ENCODE measurements around the gene SHROOM3. TPM values are rescaled to one million over a fixed set of nuclear protein-coding genes. Genes with fewer than 3 reads are reported as not detected.

The SHROOM3 gene
- total and polyA plus RNA-seq, 2 donors from 2014 or later: 5.5 to 67.3 TPM

- Histone ChIP-seq H3K27ac (ENCODE audit: low read depth in 2 of 2, low read length in 2 of 2) (no peak overlapping the region), H3K9me3 (ENCODE audit: control insufficient read depth in 2 of 3, insufficient read depth in 1 of 3, low read length in 3 of 3) (no peaks in the 10 kb centered on the region), H3K9ac (ENCODE audit: low read length in 3 of 3) (no peak overlapping the region), H3K4me1 (ENCODE audit: control insufficient read depth in 2 of 3, insufficient read depth in 2 of 3, low read depth in 1 of 3, low read length in 3 of 3) (peaks cover 0 to 12% (median 0%) of the 10 kb centered on the region in 3 donors), H3K36me3 (ENCODE audit: control insufficient read depth in 2 of 3, insufficient read depth in 3 of 3, low read length in 3 of 3) (no peaks in the 10 kb centered on the region), H3K4me3 (ENCODE audit: low read length in 3 of 3) (no peak overlapping the region), H3K27me3 (ENCODE audit: control insufficient read depth, insufficient read depth, low read length) (no peaks in the 10 kb centered on the region)
- FAIRE-seq: no peak
- DNase-seq: no peak
- intact Hi-C loops (cut with DNase I): no loop called here
- no peak for TF ChIP-seq CTCF (IDR thresholded peaks at IDR 0.05; ENCODE audit: borderline replicate concordance, extremely low read depth, insufficient read depth)
Measured at GRCh38 chr4:76716658-76717057, 281.6 kb downstream of the SHROOM3 start.

GRCh38 chr4:76717431-76717830 lies 282.4 kb downstream of the SHROOM3 start:
- Histone ChIP-seq H3K4me3 (ENCODE audit: low read length in 3 of 3) (no peak overlapping the region), H3K27ac (ENCODE audit: low read depth in 2 of 2, low read length in 2 of 2) (no peak overlapping the region), H3K9ac (ENCODE audit: low read length in 3 of 3) (no peak overlapping the region), H3K27me3 (ENCODE audit: control insufficient read depth, insufficient read depth, low read length) (no peaks in the 10 kb centered on the region), H3K9me3 (ENCODE audit: control insufficient read depth in 2 of 3, insufficient read depth in 1 of 3, low read length in 3 of 3) (no peaks in the 10 kb centered on the region), H3K36me3 (ENCODE audit: control insufficient read depth in 2 of 3, insufficient read depth in 3 of 3, low read length in 3 of 3) (no peaks in the 10 kb centered on the region), H3K4me1 (ENCODE audit: control insufficient read depth in 2 of 3, insufficient read depth in 2 of 3, low read depth in 1 of 3, low read length in 3 of 3) (peaks cover 0 to 12% (median 0%) of the 10 kb centered on the region in 3 donors)
- intact Hi-C loops (cut with DNase I): no loop called here
- FAIRE-seq (peak; percentile 25), DNase-seq (no peak)
- TF ChIP-seq CTCF (IDR thresholded peaks at IDR 0.05; ENCODE audit: borderline replicate concordance, extremely low read depth, insufficient read depth): no peak

GRCh38 chr4:76718021-76718420 lies 283.0 kb downstream of the SHROOM3 start:
- FAIRE-seq (no peak), DNase-seq (no peak)
- Histone ChIP-seq H3K27me3 (ENCODE audit: control insufficient read depth, insufficient read depth, low read length) (no peaks in the 10 kb centered on the region), H3K4me3 (ENCODE audit: low read length in 3 of 3) (no peak overlapping the region), H3K9ac (ENCODE audit: low read length in 3 of 3) (no peak overlapping the region), H3K27ac (ENCODE audit: low read depth in 2 of 2, low read length in 2 of 2) (no peak overlapping the region), H3K36me3 (ENCODE audit: control insufficient read depth in 2 of 3, insufficient read depth in 3 of 3, low read length in 3 of 3) (no peaks in the 10 kb centered on the region), H3K4me1 (ENCODE audit: control insufficient read depth in 2 of 3, insufficient read depth in 2 of 3, low read depth in 1 of 3, low read length in 3 of 3) (peaks cover 0 to 12% (median under 1%) of the 10 kb centered on the region in 3 donors), H3K9me3 (ENCODE audit: control insufficient read depth in 2 of 3, insufficient read depth in 1 of 3, low read length in 3 of 3) (no peaks in the 10 kb centered on the region)
- TF ChIP-seq CTCF (IDR thresholded peaks at IDR 0.05; ENCODE audit: borderline replicate concordance, extremely low read depth, insufficient read depth): no peak
- intact Hi-C loops (cut with DNase I): no loop called here

- H3K27me3 ChIP-seq (ENCODE audit: control insufficient read depth, insufficient read depth, low read length): no peaks in the 10 kb centered on the region
- no peak overlapping the region for H3K4me3 ChIP-seq (ENCODE audit: low read length in 3 of 3)
- H3K27ac ChIP-seq (ENCODE audit: low read depth in 2 of 2, low read length in 2 of 2): no peak overlapping the region
- no peak overlapping the region for H3K9ac ChIP-seq (ENCODE audit: low read length in 3 of 3)
- FAIRE-seq: no peak
- TF ChIP-seq CTCF (IDR thresholded peaks at IDR 0.05; ENCODE audit: borderline replicate concordance, extremely low read depth, insufficient read depth): no peak
- no peak for DNase-seq
- no peaks in the 10 kb centered on the region for H3K36me3 ChIP-seq (ENCODE audit: control insufficient read depth in 2 of 3, insufficient read depth in 3 of 3, low read length in 3 of 3)
- H3K9me3 ChIP-seq (ENCODE audit: control insufficient read depth in 2 of 3, insufficient read depth in 1 of 3, low read length in 3 of 3): no peaks in the 10 kb centered on the region
- intact Hi-C loops (cut with DNase I): no loop called here
- peaks cover 4 to 10% (median 5%) of the 10 kb centered on the region in 3 donors for H3K4me1 ChIP-seq (ENCODE audit: control insufficient read depth in 2 of 3, insufficient read depth in 2 of 3, low read depth in 1 of 3, low read length in 3 of 3)
Measured at GRCh38 chr4:76718831-76719230, 283.8 kb downstream of the SHROOM3 start.

All from kidney (tissue), 14 donors.